Measurements from ENCODE around the gene PGBD5.

DNA sequence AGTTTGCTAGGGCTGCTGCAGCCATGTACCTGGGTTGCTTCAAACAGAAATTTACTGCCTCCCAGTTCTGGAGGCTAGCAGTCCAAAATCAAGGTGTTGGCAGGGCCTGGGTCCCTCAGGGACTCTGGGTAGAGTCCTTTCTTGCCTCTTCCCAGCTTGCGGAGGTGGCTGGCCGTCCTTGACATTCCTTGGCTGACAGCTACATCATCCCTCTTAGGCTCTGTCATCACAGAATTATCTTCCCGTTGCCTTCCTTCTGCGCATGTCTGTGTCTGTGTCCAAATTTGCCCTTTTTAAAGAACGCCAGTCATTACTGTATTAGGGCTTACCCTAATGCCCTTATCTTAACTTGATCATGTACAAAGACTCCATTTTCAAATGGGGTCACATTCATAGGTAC lies 37.6 kb upstream of the PGBD5 start:
- TF ChIP-seq, protein P1, sequence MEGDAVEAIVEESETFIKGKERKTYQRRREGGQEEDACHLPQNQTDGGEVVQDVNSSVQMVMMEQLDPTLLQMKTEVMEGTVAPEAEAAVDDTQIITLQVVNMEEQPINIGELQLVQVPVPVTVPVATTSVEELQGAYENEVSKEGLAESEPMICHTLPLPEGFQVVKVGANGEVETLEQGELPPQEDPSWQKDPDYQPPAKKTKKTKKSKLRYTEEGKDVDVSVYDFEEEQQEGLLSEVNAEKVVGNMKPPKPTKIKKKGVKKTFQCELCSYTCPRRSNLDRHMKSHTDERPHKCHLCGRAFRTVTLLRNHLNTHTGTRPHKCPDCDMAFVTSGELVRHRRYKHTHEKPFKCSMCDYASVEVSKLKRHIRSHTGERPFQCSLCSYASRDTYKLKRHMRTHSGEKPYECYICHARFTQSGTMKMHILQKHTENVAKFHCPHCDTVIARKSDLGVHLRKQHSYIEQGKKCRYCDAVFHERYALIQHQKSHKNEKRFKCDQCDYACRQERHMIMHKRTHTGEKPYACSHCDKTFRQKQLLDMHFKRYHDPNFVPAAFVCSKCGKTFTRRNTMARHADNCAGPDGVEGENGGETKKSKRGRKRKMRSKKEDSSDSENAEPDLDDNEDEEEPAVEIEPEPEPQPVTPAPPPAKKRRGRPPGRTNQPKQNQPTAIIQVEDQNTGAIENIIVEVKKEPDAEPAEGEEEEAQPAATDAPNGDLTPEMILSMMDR (IDR thresholded peaks at IDR 0.05) = no peak
- no peak for TF ChIP-seq ZFX (IDR thresholded peaks at IDR 0.05; ENCODE audit: borderline replicate concordance)

Data from 22Rv1 (cell line).